Psoas muscle (tissue), 8 donors: ENCODE results near the gene MIS18A. TPM values are rescaled to one million over a fixed set of nuclear protein-coding genes. Genes with fewer than 3 reads are reported as not detected.

Experiments used
- ATAC-seq, 4 donors: fragments of 200-7000 bp; cut with Tn5 transposase; one replicate each; pipeline ENCODE4 v1.9.1; 2020; ENCODE audit warnings: moderate library complexity in 3 of 4, mild to moderate bottlenecking in 2 of 4
- DNase-seq, 2 donors: peaks; one replicate each; pipeline ENCODE4 v3.0.0-alpha.2; 2020
- H3K27ac ChIP-seq: fragments of 200-600 bp; one replicate; pipeline ENCODE4 v1.8.0; 2022
- H3K27me3 ChIP-seq, 3 donors: fragments of 200-600 bp in 1 of 3; one replicate each; pipeline versions ENCODE4 v1.6.1 to v1.8.0; 2013 to 2022; ENCODE audit warnings: low read length in 2 of 3, mild to moderate bottlenecking in 2 of 3, moderate library complexity in 1 of 3; ENCODE audit not compliant: insufficient read depth in 3 of 3
- H3K36me3 ChIP-seq, 2 donors: fragments of 200-600 bp in 1 of 2; one replicate each; pipeline versions ENCODE4 v1.6.1 to v1.8.0; 2013 to 2022; ENCODE audit warnings: low read depth in 1 of 2, mild to moderate bottlenecking in 1 of 2, moderate library complexity in 1 of 2; ENCODE audit not compliant: insufficient read depth in 1 of 2
- H3K4me1 ChIP-seq: fragments of 200-600 bp; one replicate; pipeline ENCODE4 v1.8.0; 2022
- H3K4me3 ChIP-seq: fragments of 200-600 bp; one replicate; pipeline ENCODE4 v1.8.0; 2022; ENCODE audit warnings: mild to moderate bottlenecking
- H3K9me3 ChIP-seq: fragments of 200-600 bp; one replicate; pipeline ENCODE4 v1.8.0; 2022
- WGBS, 3 donors: extraction: QIAGEN DNeasy Blood & Tissue Kit; methylation state at CpG; one replicate each; pipeline versions ENCODE4 v1.1.6 to v1.1.7; 2013; 5-methylcytosine and 5-hydroxymethylcytosine counted together
- intact Hi-C, 2 donors: fragments of 100-400 bp; cut with DNase I; formaldehyde crosslinking; loops; one replicate each; pipeline versions ENCODE4 v1.11.0 to v1.14.2; 2022
- polyA plus RNA-seq, 3 donors: library from polyadenylated mRNA; stranded (reverse); fragments of 200-250 nt; gene quantifications; one replicate each; pipeline ENCODE4 v1.2.3, GENCODE V29; 2013
- total RNA-seq, 4 donors: library from RNA; stranded (reverse); fragmentation: NEBNext Ultra II Directional in 2 of 4; extraction: Animal tissue kit (Norgen Biotek cat#: 25700) in 2 of 4; gene quantifications; one replicate each; pipeline versions ENCODE4 v1.2.1 to v1.2.4, GENCODE V29; 2021 to 2023
- TF ChIP-seq, protein P1 (sequence below): fragments of 200-600 bp; IDR thresholded peaks from one replicate; pipeline ENCODE4 v1.8.0; 2022; ENCODE audit warnings: antibody characterized with exemption
- donor health status: healthy with polysubstance abuse.
- donor health status: DM: no; HTN: no; CAD: no; lungs with moderate emphysema.
- donor health status: Bipolar disorder and iron deficiency.
- donor health status: healthy.
- donor health status: DM: yes; HTN: yes; CAD: no.
- donor health status: DM: no; HTN: no; CAD: no.
- donor health status: DM: no; HTN: no; CAD: no.
- donor health status: DM: yes; HTN: yes; CAD: no.

Gene MIS18A
- total and polyA plus RNA-seq, 7 donors: 0.92 to 4.7 (median 1.4) TPM

DNA sequence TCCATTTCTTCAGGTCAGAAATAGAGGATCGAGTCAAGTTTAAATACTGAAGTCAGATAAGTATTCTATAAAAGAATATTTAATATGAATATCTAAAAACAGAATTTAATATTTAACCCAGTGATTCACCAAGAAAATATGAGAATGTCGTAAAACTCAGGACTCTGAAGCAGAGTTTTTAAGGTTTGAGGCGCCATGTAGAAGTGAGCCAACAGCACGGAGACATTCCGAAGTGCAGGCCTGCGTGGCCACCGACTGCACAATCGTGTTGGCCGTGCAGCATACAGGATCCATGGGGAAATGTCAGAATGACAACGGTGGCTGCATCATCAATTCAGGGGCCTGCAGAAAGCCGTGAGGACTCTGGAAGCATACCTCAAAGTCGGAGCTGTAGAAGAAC lies 43.3 kb upstream of the MIS18A start:
- WGBS, 3 donors: 93 to 94% (median 93%) methylated on average over 12 of the region's 12 CpGs
- ATAC-seq: no peak

DNA sequence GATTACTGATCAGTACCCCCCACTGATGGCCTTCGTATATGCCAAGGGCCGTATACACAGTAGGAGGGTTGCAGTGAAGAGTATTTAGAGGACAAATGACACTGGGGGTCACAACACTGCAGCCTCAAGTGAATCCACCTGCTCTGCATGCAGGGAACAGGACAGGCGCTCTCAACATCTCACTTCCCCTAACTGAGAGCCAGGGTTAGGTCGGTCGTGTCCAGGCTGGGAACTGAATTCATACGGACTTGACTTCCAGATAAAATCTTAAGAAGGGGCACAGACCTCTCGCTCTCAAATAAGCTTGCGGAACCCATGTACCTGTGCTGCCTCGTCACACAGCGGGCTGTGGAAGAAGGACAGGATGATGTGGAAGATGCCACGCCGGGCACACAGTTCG lies 42.6 kb upstream of the MIS18A start:
- Histone ChIP-seq H3K27ac (no peak overlapping the region), H3K36me3 (peaks cover 16 to 100% of the 10 kb centered on the region in 2 donors), H3K27me3 (no peaks in the 10 kb centered on the region), H3K4me3 (no peak overlapping the region), H3K4me1 (no peaks in the 10 kb centered on the region), H3K9me3 (no peaks in the 10 kb centered on the region)
- ATAC-seq: no peak
- WGBS, 3 donors: 95 to 98% (median 95%) methylated on average over 13 of the region's 13 CpGs
- intact Hi-C loops: no loop called here
- no peak for DNase-seq
- TF ChIP-seq, protein P1, sequence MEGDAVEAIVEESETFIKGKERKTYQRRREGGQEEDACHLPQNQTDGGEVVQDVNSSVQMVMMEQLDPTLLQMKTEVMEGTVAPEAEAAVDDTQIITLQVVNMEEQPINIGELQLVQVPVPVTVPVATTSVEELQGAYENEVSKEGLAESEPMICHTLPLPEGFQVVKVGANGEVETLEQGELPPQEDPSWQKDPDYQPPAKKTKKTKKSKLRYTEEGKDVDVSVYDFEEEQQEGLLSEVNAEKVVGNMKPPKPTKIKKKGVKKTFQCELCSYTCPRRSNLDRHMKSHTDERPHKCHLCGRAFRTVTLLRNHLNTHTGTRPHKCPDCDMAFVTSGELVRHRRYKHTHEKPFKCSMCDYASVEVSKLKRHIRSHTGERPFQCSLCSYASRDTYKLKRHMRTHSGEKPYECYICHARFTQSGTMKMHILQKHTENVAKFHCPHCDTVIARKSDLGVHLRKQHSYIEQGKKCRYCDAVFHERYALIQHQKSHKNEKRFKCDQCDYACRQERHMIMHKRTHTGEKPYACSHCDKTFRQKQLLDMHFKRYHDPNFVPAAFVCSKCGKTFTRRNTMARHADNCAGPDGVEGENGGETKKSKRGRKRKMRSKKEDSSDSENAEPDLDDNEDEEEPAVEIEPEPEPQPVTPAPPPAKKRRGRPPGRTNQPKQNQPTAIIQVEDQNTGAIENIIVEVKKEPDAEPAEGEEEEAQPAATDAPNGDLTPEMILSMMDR: no peak

More for the DNA sequence above, 43.3 kb upstream of the MIS18A start:
- TF ChIP-seq, protein P1: no peak
- Histone ChIP-seq H3K4me3 (no peak overlapping the region), H3K27me3 (no peaks in the 10 kb centered on the region), H3K27ac (no peak overlapping the region), H3K36me3 (peaks cover 16 to 99% of the 10 kb centered on the region in 2 donors), H3K9me3 (no peaks in the 10 kb centered on the region), H3K4me1 (no peaks in the 10 kb centered on the region)
- DNase-seq: no peak
- intact Hi-C loops: no loop called here

DNA sequence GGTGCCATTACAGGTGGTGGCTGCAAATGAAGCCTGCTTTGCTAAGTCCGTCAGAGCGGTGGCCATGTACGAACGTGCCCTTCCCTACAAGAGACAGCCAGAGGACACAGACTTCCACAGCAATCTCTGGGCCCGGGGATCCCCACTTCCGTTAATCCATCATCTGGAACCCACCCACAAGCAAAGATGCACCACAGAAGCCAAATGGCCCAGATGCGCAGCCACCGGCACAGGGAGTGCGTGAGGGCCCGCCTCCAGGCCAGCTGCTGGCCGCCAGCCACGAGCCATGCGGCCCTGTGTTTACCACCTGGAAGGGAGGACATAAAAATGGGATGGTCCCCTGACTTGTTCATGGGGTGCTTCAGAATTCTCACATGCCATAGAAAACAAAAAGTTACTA lies 41.9 kb upstream of the MIS18A start:
- WGBS, 3 donors: 77 to 86% (median 85%) methylated on average over 13 of the region's 13 CpGs
- no peak overlapping the region for H3K4me3 ChIP-seq
- H3K9me3 ChIP-seq: no peaks in the 10 kb centered on the region
- no peak for ATAC-seq
- H3K36me3 ChIP-seq: peaks cover 16 to 100% of the 10 kb centered on the region in 2 donors
- intact Hi-C loops: no loop called here
- no peak overlapping the region for H3K27ac ChIP-seq
- TF ChIP-seq, protein P1: no peak
- H3K27me3 ChIP-seq: no peaks in the 10 kb centered on the region
- no peak for DNase-seq
- no peaks in the 10 kb centered on the region for H3K4me1 ChIP-seq

DNA sequence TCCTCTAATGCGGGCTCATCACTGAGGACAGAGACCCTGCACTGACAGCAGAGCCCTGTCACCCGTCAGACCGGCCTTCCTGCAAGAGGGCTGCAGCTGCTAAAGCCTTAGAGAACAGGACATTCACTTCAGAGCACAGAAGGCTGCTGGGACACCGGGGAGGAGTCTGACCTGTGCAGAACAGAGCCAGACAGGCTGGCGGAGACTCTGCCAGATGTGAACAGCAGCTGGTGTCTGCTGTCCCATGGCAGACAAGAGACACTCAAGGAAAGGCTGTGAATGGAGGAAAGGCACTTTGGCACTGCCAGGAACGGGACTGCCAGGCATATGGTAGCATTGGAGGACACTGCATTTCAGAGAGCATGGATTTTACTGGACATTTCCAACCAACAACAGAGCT lies 41.2 kb upstream of the MIS18A start:
- 50 to 61% (median 56%) methylated on average over 6 of the region's 6 CpGs for WGBS, 3 donors
- H3K36me3 ChIP-seq: peaks cover 16 to 100% of the 10 kb centered on the region in 2 donors
- intact Hi-C loops: no loop called here
- TF ChIP-seq, protein P1: no peak
- DNase-seq: no peak
- no peak overlapping the region for H3K27ac ChIP-seq
- H3K4me1 ChIP-seq: no peaks in the 10 kb centered on the region
- ATAC-seq: no peak
- no peaks in the 10 kb centered on the region for H3K27me3 ChIP-seq
- no peaks in the 10 kb centered on the region for H3K9me3 ChIP-seq
- H3K4me3 ChIP-seq: no peak overlapping the region

DNA sequence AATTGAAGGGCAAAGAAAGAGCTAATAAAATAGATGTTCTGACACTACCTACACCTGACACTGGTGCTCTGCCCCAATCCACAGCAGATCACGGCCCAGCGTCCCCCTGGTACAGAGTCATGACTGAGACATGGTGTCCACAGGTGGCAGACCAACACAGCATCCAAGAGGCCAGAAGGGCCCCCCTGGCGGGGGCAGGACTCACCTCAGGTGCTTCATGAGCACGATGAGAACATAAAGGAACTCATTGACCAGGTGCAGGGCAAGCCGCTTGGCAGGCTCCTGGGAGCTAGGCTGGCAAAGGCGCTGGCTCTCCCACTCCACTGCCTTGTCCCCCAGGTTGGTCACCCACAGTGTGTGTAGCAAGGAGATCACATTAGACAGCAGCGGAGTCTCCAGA lies 40.2 kb upstream of the MIS18A start:
- Histone ChIP-seq H3K27me3 (no peaks in the 10 kb centered on the region), H3K4me3 (no peak overlapping the region), H3K27ac (no peak overlapping the region), H3K4me1 (no peaks in the 10 kb centered on the region), H3K9me3 (no peaks in the 10 kb centered on the region), H3K36me3 (peaks cover 20 to 100% of the 10 kb centered on the region in 2 donors)
- intact Hi-C loops: no loop called here
- DNase-seq (no peak), ATAC-seq (no peak)
- TF ChIP-seq, protein P1: no peak
- WGBS, 3 donors: 90 to 94% (median 92%) methylated on average over 7 of the region's 7 CpGs
